Suppressor macrophage treated with lipopolysaccharide for 4 hours (primary cell): ENCODE results near the gene PRSS23.

Source experiments
- DNase-seq: peaks from one replicate; pipeline ENCODE4 v3.0.0-alpha.2; 2020

The PRSS23 gene

GRCh38 chr11:86790867-86791849, 9.2 kb upstream of the PRSS23 start:
- no peak for DNase-seq

GRCh38 chr11:86792150-86792549, 8.2 kb upstream of the PRSS23 start:
- no peak for DNase-seq

- DNase-seq, result no peak
Measured at GRCh38 chr11:86793307-86793706, 7.0 kb upstream of the PRSS23 start.

- no peak for DNase-seq
Measured at GRCh38 chr11:86795511-86795910, 4.8 kb upstream of the PRSS23 start.

GRCh38 chr11:86795949-86796348, 4.4 kb upstream of the PRSS23 start:
- DNase-seq, result no peak

- no peak for DNase-seq
Measured at GRCh38 chr11:86797133-86797532, 3.2 kb upstream of the PRSS23 start.

GRCh38 chr11:86798988-86799387, 1.4 kb upstream of the PRSS23 start:
- no peak for DNase-seq

GRCh38 chr11:86799680-86800075, 664 bp upstream of the PRSS23 start:
- DNase-seq, result no peak

GRCh38 chr11:86800960-86801272, 574 bp downstream of the PRSS23 start:
- DNase-seq, result no peak

GRCh38 chr11:86801364-86801763, 1.0 kb downstream of the PRSS23 start:
- no peak for DNase-seq

- DNase-seq, result no peak
Measured at GRCh38 chr11:86802146-86802545, 1.8 kb downstream of the PRSS23 start.

GRCh38 chr11:86802601-86803051, 2.3 kb downstream of the PRSS23 start:
- DNase-seq, result no peak

GRCh38 chr11:86803136-86804045, 3.0 kb downstream of the PRSS23 start:
- no peak for DNase-seq

GRCh38 chr11:86804951-86805350, 4.6 kb downstream of the PRSS23 start:
- no peak for DNase-seq

- peak; percentile 77 for DNase-seq
Measured at GRCh38 chr11:86805873-86806310, 5.5 kb downstream of the PRSS23 start.

GRCh38 chr11:86806903-86807302, 6.6 kb downstream of the PRSS23 start:
- DNase-seq, result no peak

GRCh38 chr11:86807360-86807759, 7.0 kb downstream of the PRSS23 start:
- no peak for DNase-seq

GRCh38 chr11:86809561-86809960, 9.2 kb downstream of the PRSS23 start:
- no peak for DNase-seq

- DNase-seq, result no peak
Measured at GRCh38 chr11:86810288-86810687, 9.9 kb downstream of the PRSS23 start.

GRCh38 chr11:86811637-86812321, 11.4 kb downstream of the PRSS23 start:
- no peak for DNase-seq

- DNase-seq, result no peak
Measured at GRCh38 chr11:86812322-86812670, 12.0 kb downstream of the PRSS23 start.

- DNase-seq, result no peak
Measured at GRCh38 chr11:86812981-86813380, 12.6 kb downstream of the PRSS23 start.

- no peak for DNase-seq
Measured at GRCh38 chr11:86814775-86815174, 14.4 kb downstream of the PRSS23 start.
